ENCODE data around the gene CLECL1. TPM values are rescaled to one million over a fixed set of nuclear protein-coding genes. Genes with fewer than 3 reads are reported as not detected.

Gene CLECL1
- total and polyA plus RNA-seq, 2 of the 8 experiments (the other 6 are each of a cell fraction or from before 2014, with no cell fraction given), result not detected

GRCh38 chr12:9707356-9707755, 25.5 kb downstream of the CLECL1 start (continued):
- TF ChIP-seq ZNF274 (IDR thresholded peaks at IDR 0.05; ENCODE audit: borderline replicate concordance, extremely low read depth, low read length), result no peak
